ENCODE measurements around the gene STXBP5. TPM values are rescaled to one million over a fixed set of nuclear protein-coding genes. Genes with fewer than 3 reads are reported as not detected.

The STXBP5 gene
- total RNA-seq, 1 experiment from 2014 or later: 17.9 TPM

GRCh38 chr6:147238164-147238563, 33.9 kb downstream of the STXBP5 start:
- no peaks in the 10 kb centered on the region for H3K9me3 ChIP-seq
- no peaks in the 10 kb centered on the region for H3K9me3 Mint-ChIP-seq (ENCODE audit: unreplicated experiment)
- no peaks in the 10 kb centered on the region; the same call in 1 of the 2 replicates for H3K27me3 ChIP-seq (replicated peaks; ENCODE audit: control insufficient read depth, insufficient read depth, low read length)
- H3K4me1 ChIP-seq: no peaks in the 10 kb centered on the region
- DNase-seq: no peak
- no peak overlapping the region for H3K4me3 Mint-ChIP-seq (ENCODE audit: unreplicated experiment)
- POLR2A ChIA-PET: no interaction called here
- CTCF ChIA-PET: no interaction called here
- no peaks in the 10 kb centered on the region for H3K4me1 Mint-ChIP-seq (ENCODE audit: low read depth, unreplicated experiment)
- BruUV-seq (replicated peaks): no TSS peak
- no peaks in the 10 kb centered on the region for H3K27me3 Mint-ChIP-seq (ENCODE audit: insufficient read depth, unreplicated experiment)
- intact Hi-C loops (cut with micrococcal nuclease; ENCODE audit: unreplicated experiment): no loop called here
- no peak for TF ChIP-seq CTCF (IDR thresholded peaks at IDR 0.05; ENCODE audit: insufficient read depth in 1 of 2, low read depth in 1 of 2, low read length in 1 of 2, severe bottlenecking in 1 of 2, unreplicated experiment in 1 of 2)
- H3K36me3 ChIP-seq (ENCODE audit: control insufficient read depth, insufficient read depth, low read length): no peaks in the 10 kb centered on the region
- no peak overlapping the region for H3K4me3 ChIP-seq (ENCODE audit: low read depth, low read length)
- H3K27ac Mint-ChIP-seq (ENCODE audit: unreplicated experiment): no peak overlapping the region
- no peaks in the 10 kb centered on the region for H3K36me3 Mint-ChIP-seq (ENCODE audit: insufficient read depth, unreplicated experiment)

GRCh38 chr6:147238906-147239305, 34.7 kb downstream of the STXBP5 start:
- intact Hi-C loops (cut with micrococcal nuclease; ENCODE audit: unreplicated experiment): no loop called here
- POLR2A ChIA-PET: no interaction called here
- CTCF ChIA-PET: no interaction called here
- Mint-ChIP-seq H3K36me3 (ENCODE audit: insufficient read depth, unreplicated experiment) (no peaks in the 10 kb centered on the region), H3K27me3 (ENCODE audit: insufficient read depth, unreplicated experiment) (no peaks in the 10 kb centered on the region), H3K4me3 (ENCODE audit: unreplicated experiment) (no peak overlapping the region), H3K9me3 (ENCODE audit: unreplicated experiment) (no peaks in the 10 kb centered on the region), H3K4me1 (ENCODE audit: low read depth, unreplicated experiment) (no peaks in the 10 kb centered on the region), H3K27ac (ENCODE audit: unreplicated experiment) (no peak overlapping the region)
- no peak for DNase-seq
- no peak overlapping the region for H3K4me3 ChIP-seq (ENCODE audit: low read depth, low read length)
- H3K27me3 ChIP-seq (replicated peaks; ENCODE audit: control insufficient read depth, insufficient read depth, low read length): no peaks in the 10 kb centered on the region; the same call in 1 of the 2 replicates
- no peaks in the 10 kb centered on the region for H3K4me1 ChIP-seq
- TF ChIP-seq CTCF (IDR thresholded peaks at IDR 0.05; ENCODE audit: insufficient read depth in 1 of 2, low read depth in 1 of 2, low read length in 1 of 2, severe bottlenecking in 1 of 2, unreplicated experiment in 1 of 2): no peak
- H3K36me3 ChIP-seq (ENCODE audit: control insufficient read depth, insufficient read depth, low read length): no peaks in the 10 kb centered on the region
- no peaks in the 10 kb centered on the region for H3K9me3 ChIP-seq
- no TSS peak for BruUV-seq (replicated peaks)

- no peak for DNase-seq
- no TSS peak for BruUV-seq (replicated peaks)
- no peaks in the 10 kb centered on the region for H3K4me1 ChIP-seq
- POLR2A ChIA-PET: no interaction called here
- intact Hi-C loops (cut with micrococcal nuclease; ENCODE audit: unreplicated experiment): no loop called here
- H3K4me3 Mint-ChIP-seq (ENCODE audit: unreplicated experiment): no peak overlapping the region
- no peaks in the 10 kb centered on the region for H3K27me3 Mint-ChIP-seq (ENCODE audit: insufficient read depth, unreplicated experiment)
- CTCF ChIA-PET: no interaction called here
- H3K27ac Mint-ChIP-seq (ENCODE audit: unreplicated experiment): no peak overlapping the region
- no peaks in the 10 kb centered on the region for H3K36me3 ChIP-seq (ENCODE audit: control insufficient read depth, insufficient read depth, low read length)
- no peaks in the 10 kb centered on the region for H3K9me3 ChIP-seq
- H3K4me1 Mint-ChIP-seq (ENCODE audit: low read depth, unreplicated experiment): no peaks in the 10 kb centered on the region
- no peaks in the 10 kb centered on the region for H3K27me3 ChIP-seq (replicated peaks; ENCODE audit: control insufficient read depth, insufficient read depth, low read length)
- no peak overlapping the region for H3K4me3 ChIP-seq (ENCODE audit: low read depth, low read length)
- peaks cover 13% of the 10 kb centered on the region for H3K36me3 Mint-ChIP-seq (ENCODE audit: insufficient read depth, unreplicated experiment)
- no peaks in the 10 kb centered on the region for H3K9me3 Mint-ChIP-seq (ENCODE audit: unreplicated experiment)
- no peak for TF ChIP-seq CTCF (IDR thresholded peaks at IDR 0.05; ENCODE audit: insufficient read depth in 1 of 2, low read depth in 1 of 2, low read length in 1 of 2, severe bottlenecking in 1 of 2, unreplicated experiment in 1 of 2)
Observed at GRCh38 chr6:147244832-147245231, 40.6 kb downstream of the STXBP5 start.

Measured in Caco-2 (cell line).